Measurements from ENCODE around the gene COPS6. TPM values are rescaled to one million over a fixed set of nuclear protein-coding genes. Genes with fewer than 3 reads are reported as not detected.
A peak's percentile ranks its signal among the peaks of the same experiment; 100 is the strongest.
"Not testable (repeated sequence)": the region's sequence is repeated elsewhere in the genome, so short reads cannot be mapped to it uniquely, and the experiment has no call there.

Gene COPS6
- total RNA-seq, 2 experiments from 2014 or later: 96.3 to 97.2 TPM

DNA sequence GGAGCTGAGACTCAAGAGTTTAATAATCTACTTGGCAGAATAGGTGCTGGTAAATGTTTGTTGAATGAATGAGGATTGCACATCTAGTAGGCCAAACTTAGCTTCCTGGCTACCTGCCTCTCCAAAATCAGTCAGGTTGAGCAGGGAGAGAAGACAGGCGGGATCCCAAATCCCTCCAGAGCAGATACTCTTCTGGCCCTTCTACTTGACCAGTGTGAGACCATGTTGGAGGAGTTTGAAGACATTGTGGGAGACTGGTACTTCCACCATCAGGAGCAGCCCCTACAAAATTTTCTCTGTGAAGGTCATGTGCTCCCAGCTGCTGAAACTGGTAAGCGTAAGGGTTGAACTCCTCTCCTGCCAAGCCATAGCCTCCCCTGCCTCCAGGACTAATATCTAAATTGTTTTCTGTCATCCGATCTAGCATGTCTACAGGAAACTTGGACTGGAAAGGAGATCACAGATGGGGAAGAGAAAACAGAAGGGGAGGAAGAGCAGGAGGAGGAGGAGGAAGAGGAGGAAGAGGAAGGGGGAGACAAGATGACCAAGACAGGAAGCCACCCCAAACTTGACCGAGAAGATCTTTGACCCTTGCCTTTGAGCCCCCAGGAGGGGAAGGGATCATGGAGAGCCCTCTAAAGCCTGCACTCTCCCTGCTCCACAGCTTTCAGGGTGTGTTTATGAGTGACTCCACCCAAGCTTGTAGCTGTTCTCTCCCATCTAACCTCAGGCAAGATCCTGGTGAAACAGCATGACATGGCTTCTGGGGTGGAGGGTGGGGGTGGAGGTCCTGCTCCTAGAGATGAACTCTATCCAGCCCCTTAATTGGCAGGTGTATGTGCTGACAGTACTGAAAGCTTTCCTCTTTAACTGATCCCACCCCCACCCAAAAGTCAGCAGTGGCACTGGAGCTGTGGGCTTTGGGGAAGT is 35.8 kb downstream of the COPS6 start:
- no peaks in the 10 kb centered on the region for H3K9me3 Mint-ChIP-seq
- peak overlapping the region; percentile 69 for H3K27ac Mint-ChIP-seq
- no peaks in the 10 kb centered on the region for H3K27me3 Mint-ChIP-seq
- peak overlapping the region; percentile 15 for H3K4me3 Mint-ChIP-seq
- peaks cover 9% of the 10 kb centered on the region for H3K36me3 Mint-ChIP-seq
- peaks cover 29% of the 10 kb centered on the region for H3K4me1 Mint-ChIP-seq
- DNase-seq: no peak

DNA sequence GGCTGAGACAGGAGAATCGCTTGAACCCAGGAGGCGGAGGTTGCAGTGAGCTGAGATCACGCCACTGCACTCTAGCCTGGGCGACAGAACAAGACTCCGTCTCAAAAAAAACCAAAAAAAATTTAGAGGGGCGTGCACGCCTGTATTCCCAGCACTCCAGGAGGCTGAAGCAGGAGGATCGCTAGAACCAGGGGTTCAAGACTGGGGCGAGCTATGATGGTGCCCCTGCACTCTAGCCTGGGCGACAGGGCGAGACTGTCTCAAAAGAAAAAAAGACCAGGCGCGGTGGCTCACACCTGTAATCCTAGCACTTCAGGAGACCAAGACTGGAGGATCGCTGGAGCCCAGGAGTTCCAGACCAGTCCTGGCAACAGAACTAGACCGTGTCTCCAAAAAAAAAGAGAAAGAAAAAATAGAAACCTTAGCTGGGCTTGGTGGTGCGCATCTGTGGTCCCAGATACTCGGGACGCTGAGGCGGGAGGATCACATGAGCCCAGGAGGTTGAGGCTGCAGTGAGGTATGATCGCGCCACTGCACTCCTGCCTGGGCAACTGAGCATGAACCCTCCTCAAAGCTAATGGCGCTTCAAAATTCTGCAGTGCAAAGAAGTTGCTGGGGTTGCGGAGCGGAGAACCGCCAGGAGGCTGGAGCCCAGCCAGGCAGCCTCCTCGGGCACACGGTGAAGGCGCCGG is 37.6 kb downstream of the COPS6 start:
- H3K36me3 Mint-ChIP-seq: peaks cover 9% of the 10 kb centered on the region
- H3K9me3 Mint-ChIP-seq: no peaks in the 10 kb centered on the region
- no peak for DNase-seq
- peak overlapping the region; percentile 99 for H3K4me3 Mint-ChIP-seq
- no peaks in the 10 kb centered on the region for H3K27me3 Mint-ChIP-seq
- peak overlapping the region; percentile 100 for H3K27ac Mint-ChIP-seq
- peaks cover 24% of the 10 kb centered on the region for H3K4me1 Mint-ChIP-seq

DNA sequence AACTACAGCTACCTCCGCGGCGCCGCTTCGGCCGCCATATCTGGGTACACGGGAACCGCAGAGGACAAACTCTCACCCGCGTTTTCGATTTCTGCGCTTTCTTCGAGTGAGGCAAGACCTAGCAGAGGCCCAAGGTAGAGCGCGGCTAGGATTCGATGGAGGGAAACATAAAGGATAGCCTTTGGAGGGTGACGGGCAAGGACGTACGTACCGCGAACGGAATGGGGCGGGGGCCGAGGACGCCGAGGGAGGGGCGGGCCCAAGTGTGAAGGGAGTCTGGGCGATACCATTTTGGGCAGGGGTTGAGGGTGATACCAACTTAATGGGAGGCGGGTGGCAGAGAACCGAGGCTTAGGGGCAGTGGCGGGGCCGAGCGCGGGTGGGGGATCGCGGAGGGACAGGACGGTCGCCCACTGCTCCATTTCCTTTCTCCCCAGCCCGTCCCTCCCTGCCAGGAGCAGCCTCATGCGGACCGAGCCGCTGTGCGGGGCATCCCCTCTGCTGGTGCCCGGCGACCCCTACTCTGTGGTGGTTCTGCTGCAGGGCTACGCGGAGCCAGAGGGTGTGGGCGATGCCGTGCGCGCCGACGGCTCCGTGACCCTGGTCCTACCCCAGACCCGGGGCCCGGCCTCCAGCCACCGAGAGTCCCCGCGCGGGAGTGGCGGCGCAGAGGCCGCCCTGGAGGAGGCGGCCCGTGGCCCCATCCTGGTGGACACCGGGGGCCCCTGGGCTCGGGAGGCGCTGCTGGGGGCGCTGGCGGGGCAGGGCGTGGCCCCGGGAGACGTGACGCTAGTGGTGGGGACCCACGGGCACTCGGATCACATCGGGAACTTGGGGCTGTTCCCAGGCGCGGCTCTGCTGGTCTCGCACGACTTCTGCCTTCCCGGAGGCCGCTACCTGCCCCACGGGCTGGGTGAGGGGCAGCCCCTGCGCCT is 38.4 kb downstream of the COPS6 start, which contains the start of gene MBLAC1:
Gene MBLAC1 (plus strand): TSS at position 37 of the 935 bp plus-strand sequence. CDS start 429 bp downstream, at position 466.
- peak within 1 kb of the TSS; percentile 100 for H3K27ac Mint-ChIP-seq
- no peaks in the 10 kb centered on the region for H3K9me3 Mint-ChIP-seq
- H3K27me3 Mint-ChIP-seq: no peaks in the 10 kb centered on the region
- H3K4me3 Mint-ChIP-seq: peak within 1 kb of the TSS; percentile 99
- H3K36me3 Mint-ChIP-seq: peaks cover 9% of the 10 kb centered on the region
- peaks cover 24% of the 10 kb centered on the region for H3K4me1 Mint-ChIP-seq
- peak; percentile 89 for DNase-seq

DNA sequence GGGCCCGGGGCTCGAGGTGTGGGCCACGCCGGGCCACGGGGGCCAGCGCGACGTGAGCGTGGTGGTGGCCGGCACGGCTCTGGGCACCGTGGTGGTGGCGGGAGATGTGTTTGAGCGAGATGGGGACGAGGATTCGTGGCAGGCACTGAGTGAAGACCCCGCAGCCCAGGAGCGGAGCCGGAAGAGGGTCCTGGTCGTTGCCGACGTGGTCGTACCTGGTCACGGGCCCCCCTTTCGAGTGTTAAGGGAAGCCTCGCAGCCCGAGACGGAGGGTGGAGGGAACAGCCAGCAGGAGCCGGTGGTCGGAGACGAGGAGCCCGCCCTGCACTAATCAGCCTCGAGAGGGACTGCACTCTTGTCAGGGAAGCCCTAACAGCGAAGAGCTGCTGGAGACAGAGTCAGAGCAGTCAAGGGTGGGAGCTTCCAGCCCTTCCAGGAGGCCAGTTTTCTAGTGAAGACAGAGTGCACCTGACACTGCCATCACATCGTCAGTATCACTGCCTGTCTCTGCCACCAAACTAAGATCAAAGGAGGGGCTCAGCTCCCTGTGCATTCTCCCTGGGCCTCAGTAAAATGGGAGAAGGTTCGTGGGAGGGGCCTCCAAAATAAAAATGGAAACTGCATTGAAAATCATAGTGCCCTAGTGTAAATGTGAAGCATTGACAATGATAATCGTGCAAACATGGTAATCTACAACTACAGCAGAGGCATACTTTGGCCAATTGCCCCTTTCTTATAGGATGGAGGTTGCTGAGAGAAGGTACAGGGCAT is 39.3 kb downstream of the COPS6 start:
- Mint-ChIP-seq H3K9me3 (no peaks in the 10 kb centered on the region), H3K27me3 (no peaks in the 10 kb centered on the region), H3K27ac (peak overlapping the region; percentile 62), H3K36me3 (peaks cover 7% of the 10 kb centered on the region), H3K4me1 (peaks cover 30% of the 10 kb centered on the region), H3K4me3 (peak overlapping the region; percentile 99)
- peak; percentile 26 for DNase-seq

DNA sequence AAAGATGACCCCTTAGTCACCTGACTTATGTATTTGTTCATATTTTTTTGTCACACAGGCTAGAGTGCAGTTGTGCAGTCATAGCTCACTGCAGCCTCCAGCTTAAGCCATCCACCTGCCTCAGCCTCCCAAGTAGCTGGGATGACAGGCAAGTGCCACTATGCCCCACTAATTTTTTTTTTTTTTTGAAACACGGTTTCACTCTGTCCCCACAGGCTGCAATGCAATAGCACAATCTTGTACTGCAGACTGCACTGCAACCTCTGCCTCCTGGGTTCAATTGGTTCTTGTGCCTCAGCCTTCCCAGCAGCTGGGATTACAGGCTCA is 39.8 kb downstream of the COPS6 start:
- H3K4me1 Mint-ChIP-seq: peaks cover 30% of the 10 kb centered on the region
- no peaks in the 10 kb centered on the region for H3K27me3 Mint-ChIP-seq
- H3K9me3 Mint-ChIP-seq: no peaks in the 10 kb centered on the region
- peaks cover 7% of the 10 kb centered on the region for H3K36me3 Mint-ChIP-seq
- H3K4me3 Mint-ChIP-seq: peak overlapping the region; percentile 99
- no peak overlapping the region for H3K27ac Mint-ChIP-seq
- no peak for DNase-seq

DNA sequence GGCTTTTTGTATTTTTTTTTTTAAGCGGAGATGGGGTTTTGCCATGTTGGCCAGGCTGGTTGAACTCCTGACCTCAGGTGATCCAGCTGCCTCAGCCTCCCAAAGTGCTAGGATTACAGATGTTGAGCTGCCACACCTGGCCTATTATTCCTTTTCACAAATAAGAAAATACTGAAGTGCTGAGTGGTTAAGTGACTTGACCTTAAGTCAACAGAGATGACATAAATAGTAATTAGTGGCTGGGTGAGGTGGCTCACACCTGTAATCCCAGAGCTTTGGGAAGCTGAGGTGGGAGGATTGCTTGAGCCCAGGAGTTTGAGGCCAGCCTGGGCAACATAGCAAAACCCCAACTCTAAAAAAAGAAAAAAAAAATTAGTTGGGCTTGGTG is 41.4 kb downstream of the COPS6 start:
- H3K4me1 Mint-ChIP-seq: peaks cover 23% of the 10 kb centered on the region
- H3K27ac Mint-ChIP-seq, DNase-seq, H3K9me3 Mint-ChIP-seq, H3K4me3 Mint-ChIP-seq, H3K36me3 Mint-ChIP-seq, H3K27me3 Mint-ChIP-seq: not testable (repeated sequence)

DNA sequence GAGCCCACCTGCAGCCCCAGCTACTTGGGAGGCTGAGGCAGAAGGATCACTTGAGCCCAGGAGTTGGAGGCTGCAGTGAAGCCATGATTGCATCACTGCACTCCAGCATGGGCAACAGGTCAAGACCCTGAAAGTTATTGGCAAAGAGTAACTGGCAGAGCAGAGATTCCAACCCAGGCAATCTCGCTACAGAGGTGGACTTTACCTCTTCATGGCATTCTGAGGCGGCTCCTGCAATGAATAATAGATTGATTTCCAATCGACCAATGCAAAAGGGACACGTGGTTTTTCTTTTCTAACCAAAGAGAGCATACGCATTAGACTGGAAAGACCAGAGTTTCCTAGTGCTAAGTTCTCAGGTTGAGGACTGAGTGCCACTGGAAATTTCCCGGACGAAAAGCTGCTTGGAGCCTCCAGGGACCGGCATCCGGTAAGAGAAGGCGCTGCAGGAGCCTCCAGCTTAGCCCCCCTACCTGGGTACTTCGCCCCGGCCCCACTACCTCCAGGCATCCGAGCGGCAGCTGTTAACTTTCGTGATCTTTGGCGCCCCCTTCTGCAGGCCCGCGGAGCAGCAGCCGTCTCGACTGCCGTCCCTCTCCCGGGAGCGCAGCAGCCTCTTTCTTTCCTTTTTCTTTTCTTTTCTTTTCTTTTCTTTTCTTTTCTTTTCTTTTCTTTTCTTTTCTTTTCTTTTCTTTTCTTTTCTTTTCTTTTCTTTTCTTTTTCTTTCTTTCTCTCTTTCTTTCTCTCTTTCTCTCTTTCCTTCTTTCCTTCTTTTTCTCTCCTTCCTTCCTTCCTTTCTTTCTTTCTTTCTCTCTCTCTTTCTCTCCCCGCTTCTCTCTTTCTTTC is 42.1 kb downstream of the COPS6 start:
- H3K9me3 Mint-ChIP-seq: no peaks in the 10 kb centered on the region
- H3K27me3 Mint-ChIP-seq: no peaks in the 10 kb centered on the region

DNA sequence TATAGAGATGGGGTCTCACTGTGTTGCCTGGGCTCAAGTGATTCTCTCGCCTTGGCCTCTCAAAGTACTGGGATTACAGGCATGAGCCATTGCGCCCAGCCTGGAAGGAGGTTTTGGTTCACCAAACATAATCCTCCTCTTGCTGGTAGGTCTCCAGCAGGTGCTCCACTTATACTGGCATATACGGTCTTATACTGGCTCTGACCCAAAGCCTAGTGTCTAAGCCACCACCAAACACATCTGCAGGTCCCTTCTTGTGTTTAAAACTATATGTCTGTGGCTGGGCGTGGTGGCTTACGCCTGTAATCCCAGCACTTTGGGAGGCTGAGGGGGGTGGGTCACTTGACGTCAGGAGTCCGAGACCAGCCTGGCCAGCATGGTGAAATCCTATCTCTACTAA is 43.4 kb downstream of the COPS6 start:
- Mint-ChIP-seq H3K4me3 (no peak overlapping the region), H3K9me3 (no peaks in the 10 kb centered on the region), H3K27ac (no peak overlapping the region), H3K36me3 (no peaks in the 10 kb centered on the region), H3K4me1 (peaks cover 13% of the 10 kb centered on the region), H3K27me3 (no peaks in the 10 kb centered on the region)
- DNase-seq: no peak

More for the DNA sequence above, 42.1 kb downstream of the COPS6 start:
- Mint-ChIP-seq H3K4me1 (peaks cover 18% of the 10 kb centered on the region), H3K4me3 (peak overlapping the region; percentile 22), H3K36me3 (no peaks in the 10 kb centered on the region), H3K27ac (no peak overlapping the region)
- DNase-seq: peak; percentile 77

DNA sequence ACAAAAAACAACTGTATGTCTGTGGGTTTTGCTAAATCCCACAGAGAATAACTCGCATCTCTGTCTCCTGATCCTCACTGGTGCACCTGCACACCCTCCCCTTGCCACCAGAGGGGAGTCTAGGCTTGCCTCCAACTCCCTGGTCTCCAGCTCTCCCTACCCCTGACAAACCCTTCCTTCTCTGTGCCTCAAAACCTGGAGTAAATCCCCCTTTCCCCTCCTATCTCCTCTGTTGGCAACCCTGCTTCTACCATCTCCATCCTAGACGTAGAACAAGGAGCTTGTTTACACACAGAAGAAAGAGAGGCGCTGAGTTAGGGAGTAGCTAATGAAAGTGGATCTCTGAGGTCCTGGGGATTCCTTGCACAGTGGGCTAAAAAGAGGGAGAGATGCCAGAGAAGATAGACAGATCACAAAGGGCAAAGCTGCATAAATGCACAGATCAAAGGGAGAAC is 44.0 kb downstream of the COPS6 start:
- peak; percentile 63 for DNase-seq
- peaks cover 15% of the 10 kb centered on the region for H3K4me1 Mint-ChIP-seq
- H3K36me3 Mint-ChIP-seq: no peaks in the 10 kb centered on the region
- no peaks in the 10 kb centered on the region for H3K9me3 Mint-ChIP-seq
- no peak overlapping the region for H3K27ac Mint-ChIP-seq
- H3K27me3 Mint-ChIP-seq: no peaks in the 10 kb centered on the region
- no peak overlapping the region for H3K4me3 Mint-ChIP-seq

DNA sequence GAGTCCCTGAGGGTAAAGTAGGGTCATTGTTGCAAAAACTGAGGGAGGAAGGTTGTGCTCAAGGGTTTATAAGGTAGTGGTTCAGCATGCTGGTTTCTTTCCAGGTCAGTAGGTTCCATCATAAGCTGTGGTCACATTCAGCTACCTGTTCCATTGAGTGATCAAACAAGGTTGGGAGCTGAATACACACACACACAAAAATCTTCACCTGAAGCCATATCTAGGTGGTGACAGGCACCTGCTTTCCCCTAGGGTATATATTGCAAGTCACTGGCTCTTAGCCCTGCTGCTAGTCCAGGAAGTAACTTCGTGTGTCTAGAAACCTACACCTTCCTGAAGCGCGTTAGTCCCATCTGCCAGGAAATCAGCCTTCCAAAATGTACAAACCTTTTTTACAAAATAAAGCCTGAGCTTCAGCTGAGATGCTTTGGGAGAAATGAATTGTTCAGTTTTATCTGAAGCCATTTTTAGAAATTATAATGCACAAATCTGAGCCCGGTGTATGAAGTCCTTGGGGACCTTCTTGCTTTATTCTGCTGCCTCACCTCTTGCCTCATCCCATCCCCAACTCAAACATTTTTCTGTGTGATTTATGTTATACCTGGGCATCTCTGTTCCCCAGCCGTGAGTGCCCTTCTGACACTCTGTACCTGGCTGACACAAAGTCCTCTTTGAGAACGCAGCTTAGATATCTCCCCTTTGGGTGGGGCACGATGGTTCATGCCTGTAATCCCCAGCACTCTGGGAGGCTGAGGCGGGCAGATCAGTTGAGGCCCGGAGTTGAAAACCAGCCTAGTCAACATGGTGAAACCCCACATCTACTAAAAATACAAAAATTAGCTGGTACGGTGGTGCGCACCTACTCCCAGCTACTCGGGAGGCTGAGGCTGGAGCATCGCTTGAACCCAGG is 49.3 kb downstream of the COPS6 start:
- Mint-ChIP-seq H3K27ac (no peak overlapping the region), H3K27me3 (no peaks in the 10 kb centered on the region), H3K9me3 (no peaks in the 10 kb centered on the region), H3K4me3 (no peak overlapping the region), H3K36me3 (no peaks in the 10 kb centered on the region), H3K4me1 (peaks cover 16% of the 10 kb centered on the region)
- no peak for DNase-seq

DNA sequence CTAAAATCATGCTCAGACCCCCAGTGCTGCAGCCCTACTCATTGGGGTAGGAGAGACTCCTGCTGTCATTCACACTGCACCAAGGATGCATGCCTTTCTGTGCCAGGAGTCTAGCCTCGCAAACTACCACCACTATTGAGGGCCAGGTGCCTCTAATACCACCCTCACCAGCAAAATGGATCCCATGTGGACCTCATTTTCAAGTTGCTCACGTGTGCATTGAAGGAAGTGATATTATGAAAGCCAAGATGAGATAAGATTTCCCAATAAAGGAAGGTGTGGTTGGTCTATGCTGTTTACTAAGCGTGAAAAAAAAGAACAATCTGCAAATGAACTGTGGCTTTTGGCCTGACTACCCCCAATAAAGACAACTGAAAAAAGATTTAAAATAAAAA is 52.8 kb downstream of the COPS6 start:
- Mint-ChIP-seq H3K4me3 (no peak overlapping the region), H3K9me3 (no peaks in the 10 kb centered on the region), H3K27me3 (no peaks in the 10 kb centered on the region), H3K27ac (no peak overlapping the region), H3K4me1 (peaks cover 16% of the 10 kb centered on the region), H3K36me3 (no peaks in the 10 kb centered on the region)
- no peak for DNase-seq

Data from activated naive CD8-positive, alpha-beta T cell treated with anti-CD3 and anti-CD28 coated beads for 36 hours (primary cell).